HL-60/S4 treated with phorbol 12-myristate 13-acetate at 8.2 ng/mL for 4 days and 3 days (cell line): ENCODE results near the gene TBC1D3C.
"Not testable (repeated sequence)": the region's sequence is repeated elsewhere in the genome, so short reads cannot be mapped to it uniquely, and the experiment has no call there.

ENCODE experiments used
- in situ Hi-C: fragments of 300-500 bp; cut with MboI; formaldehyde crosslinking; loops from 2 replicates; pipeline ENCODE4 v1.15.0; 2022; ENCODE audit warnings: low sequenced_read_pairs

TBC1D3C gene

DNA sequence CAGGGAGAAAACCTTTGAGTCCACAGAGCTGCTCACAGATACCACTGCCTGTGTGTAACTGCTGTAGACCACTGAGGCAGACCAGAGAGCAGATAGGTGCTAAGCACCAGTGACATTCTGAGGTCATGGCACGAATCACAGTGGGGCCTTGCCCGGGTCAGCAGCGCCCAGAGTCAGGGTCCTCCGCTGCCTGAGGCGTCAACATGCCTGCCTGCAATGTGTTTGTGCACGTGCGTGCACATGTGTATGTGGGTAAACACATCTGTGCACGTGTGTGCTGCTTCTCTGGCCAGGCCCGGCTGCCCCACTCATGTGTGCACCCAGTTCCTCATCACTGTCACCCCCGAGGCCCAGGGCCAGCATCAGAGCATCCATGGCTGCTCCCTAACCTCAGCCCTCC is at the start of gene TBC1D3C:
TSS of gene TBC1D3C (minus strand) at position 101 of the 400 bp plus-strand sequence. CDS start 1,568 bp downstream, outside the sequence.
- in situ Hi-C loops, result not testable (repeated sequence)

DNA sequence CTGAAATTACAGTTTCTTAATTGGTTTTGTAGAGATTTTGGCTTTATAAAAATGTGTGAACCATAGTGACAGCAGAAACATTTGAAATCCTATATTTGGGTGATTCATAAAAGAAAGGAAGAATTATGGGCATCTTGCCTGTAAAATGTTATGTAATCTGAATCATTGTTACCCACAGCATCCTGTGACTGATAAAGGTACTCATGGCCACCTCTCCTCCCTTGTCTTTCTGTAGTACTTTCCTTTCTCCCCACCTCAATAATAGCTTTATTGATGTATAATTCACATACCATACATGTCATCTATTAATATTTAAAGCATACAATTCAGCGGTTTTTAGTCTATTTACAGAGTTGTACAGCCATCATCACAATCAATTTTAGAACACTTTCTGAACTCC is 30.8 kb upstream of the TBC1D3C start:
- in situ Hi-C loops, result not testable (repeated sequence)

DNA sequence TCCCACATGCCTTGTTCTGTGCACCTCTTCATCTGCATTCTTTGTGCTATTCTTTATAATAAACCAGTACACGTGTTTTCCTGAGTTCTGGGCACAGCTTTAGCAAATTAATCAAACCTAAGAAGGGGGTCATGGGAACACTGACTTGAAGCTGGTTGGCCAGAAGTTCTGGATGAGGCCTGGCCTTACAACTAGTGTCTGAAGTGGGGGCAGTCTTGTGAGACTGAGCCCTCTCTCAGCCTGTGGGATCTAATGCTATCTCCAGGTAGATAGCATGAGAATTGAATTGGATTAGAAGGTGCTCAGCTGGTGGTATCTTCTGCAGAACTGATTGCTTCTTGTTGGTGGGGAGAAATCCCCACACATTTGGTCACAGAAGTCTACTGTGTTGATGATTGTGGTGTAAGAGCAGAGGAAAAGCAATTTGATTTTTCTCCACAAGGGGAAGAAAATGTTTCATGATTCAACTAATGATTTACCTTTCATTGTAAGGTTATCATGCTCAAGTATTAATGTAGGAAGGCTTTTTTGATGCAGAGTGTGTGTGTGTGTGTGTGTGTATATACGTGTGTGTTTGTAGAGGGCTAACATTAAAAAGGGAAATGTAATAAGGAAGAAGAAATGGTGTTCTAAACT is 25.7 kb upstream of the TBC1D3C start:
- in situ Hi-C loops, result not testable (repeated sequence)

DNA sequence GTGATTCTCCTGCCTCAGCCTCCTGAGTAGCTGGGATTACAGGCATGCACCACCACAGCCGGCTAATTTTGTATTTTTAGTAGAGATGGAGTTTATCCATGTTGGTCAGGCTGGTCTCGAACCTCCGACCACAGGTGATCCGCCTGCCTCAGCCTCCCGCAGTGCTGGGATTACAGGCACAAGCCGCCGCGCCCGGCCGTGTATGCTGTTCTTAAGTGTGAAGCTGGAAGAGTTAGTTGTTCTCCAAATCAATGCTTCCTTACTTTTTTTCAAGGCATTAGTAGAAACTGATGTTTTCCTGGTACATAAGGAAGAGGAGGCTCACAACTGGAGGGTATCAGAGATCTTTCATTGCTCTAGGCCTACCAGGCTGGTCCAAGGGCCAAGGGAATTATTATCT is 19.7 kb upstream of the TBC1D3C start:
- in situ Hi-C loops, result not testable (repeated sequence)

DNA sequence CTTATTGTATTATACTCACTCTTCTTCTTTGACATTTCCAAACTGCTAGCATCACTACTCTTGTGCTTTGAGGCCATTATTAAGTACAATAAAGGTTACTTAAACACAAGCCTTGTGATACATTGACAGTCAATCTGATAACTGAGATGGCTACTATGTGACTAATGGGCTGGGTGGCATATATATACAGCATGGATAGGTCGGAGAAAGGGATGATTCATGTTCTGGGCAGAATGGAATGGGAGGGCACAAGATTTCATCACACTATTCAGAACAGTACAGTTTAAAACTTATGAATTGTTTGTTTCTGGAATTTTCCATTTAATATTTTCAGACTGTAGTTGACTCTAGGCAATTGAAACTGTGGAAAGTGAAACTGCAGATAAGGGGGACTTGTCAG is 18.9 kb upstream of the TBC1D3C start:
- in situ Hi-C loops, result not testable (repeated sequence)
